ENCODE measurements around the gene INHBB. TPM values are rescaled to one million over a fixed set of nuclear protein-coding genes. Genes with fewer than 3 reads are reported as not detected.

Gene INHBB
- total and polyA plus RNA-seq, 8 donors: 0.37 to 7.2 (median 0.89) TPM; not detected in 1

GRCh38 chr2:120368086-120368485, 22.1 kb downstream of the INHBB start:
- TF ChIP-seq EP300 (IDR thresholded peaks at IDR 0.05) (no peak), POLR2AphosphoS5 (IDR thresholded peaks at IDR 0.05) (no peak), POLR2A (IDR thresholded peaks at IDR 0.05) (no peak), CTCF (IDR thresholded peaks at IDR 0.05) (no peak)
- H3K4me1 ChIP-seq: no peaks in the 10 kb centered on the region
- DNase-seq: no peak
- WGBS, 5 donors: 64 to 77% (median 74%) methylated on average over 3 of the region's 3 CpGs
- H3K9me3 ChIP-seq: no peaks in the 10 kb centered on the region
- intact Hi-C loops (cut with DNase I; ENCODE audit: low total_unique reads): no loop called here
- no peak overlapping the region for H3K27ac ChIP-seq
- H3K4me3 ChIP-seq: no peak overlapping the region
- no peaks in the 10 kb centered on the region for H3K36me3 ChIP-seq
- no peaks in the 10 kb centered on the region for H3K27me3 ChIP-seq

GRCh38 chr2:120369250-120369649, 23.3 kb downstream of the INHBB start:
- no peak for DNase-seq
- intact Hi-C loops (cut with DNase I; ENCODE audit: low total_unique reads): no loop called here
- peaks cover 0 to 6% (median 0%) of the 10 kb centered on the region in 3 donors for H3K27me3 ChIP-seq
- no peak overlapping the region for H3K4me3 ChIP-seq
- no peaks in the 10 kb centered on the region for H3K4me1 ChIP-seq
- no peaks in the 10 kb centered on the region for H3K9me3 ChIP-seq
- 83 to 91% (median 86%) methylated on average over 4 of the region's 4 CpGs for WGBS, 5 donors
- H3K36me3 ChIP-seq: no peaks in the 10 kb centered on the region
- no peak overlapping the region for H3K27ac ChIP-seq
- TF ChIP-seq CTCF (IDR thresholded peaks at IDR 0.05) (no peak), POLR2A (IDR thresholded peaks at IDR 0.05) (no peak), EP300 (IDR thresholded peaks at IDR 0.05) (no peak), POLR2AphosphoS5 (IDR thresholded peaks at IDR 0.05) (no peak)

GRCh38 chr2:120371969-120372625, 26.2 kb downstream of the INHBB start:
- H3K27ac ChIP-seq: no peak overlapping the region
- H3K27me3 ChIP-seq: peaks cover 0 to 27% (median 0%) of the 10 kb centered on the region in 3 donors
- intact Hi-C loops (cut with DNase I; ENCODE audit: low total_unique reads): no loop called here
- H3K4me1 ChIP-seq: no peaks in the 10 kb centered on the region
- no peak for DNase-seq
- WGBS, 5 donors: 59 to 66% (median 64%) methylated on average over 12 to 16 of the region's 16 CpGs
- H3K36me3 ChIP-seq: no peaks in the 10 kb centered on the region
- no peak for TF ChIP-seq POLR2AphosphoS5 (IDR thresholded peaks at IDR 0.05)
- TF ChIP-seq EP300 (IDR thresholded peaks at IDR 0.05): no peak
- no peak for TF ChIP-seq POLR2A (IDR thresholded peaks at IDR 0.05)
- TF ChIP-seq CTCF (IDR thresholded peaks at IDR 0.05): no peak
- no peaks in the 10 kb centered on the region for H3K9me3 ChIP-seq
- no peak overlapping the region for H3K4me3 ChIP-seq

DNA sequence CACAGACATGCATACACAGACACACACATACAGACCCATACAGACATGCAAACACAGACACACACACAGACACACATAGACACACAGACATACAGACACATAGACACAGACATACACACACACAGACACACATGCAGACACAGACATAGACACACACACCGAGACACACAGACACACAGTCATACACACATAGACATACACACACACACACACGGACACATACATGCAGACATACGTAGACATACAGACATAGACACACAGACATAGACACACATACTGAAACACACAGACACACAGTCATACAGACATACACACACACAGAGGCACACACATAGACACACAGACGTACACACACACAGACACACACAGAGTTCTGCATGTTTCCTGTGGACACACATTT, 26.9 kb downstream of the INHBB start:
- H3K36me3 ChIP-seq: no peaks in the 10 kb centered on the region
- intact Hi-C loops (cut with DNase I; ENCODE audit: low total_unique reads): no loop called here
- no peak for DNase-seq
- H3K27me3 ChIP-seq: peaks cover 0 to 34% (median 0%) of the 10 kb centered on the region in 3 donors
- no peak for TF ChIP-seq POLR2A (IDR thresholded peaks at IDR 0.05)
- TF ChIP-seq POLR2AphosphoS5 (IDR thresholded peaks at IDR 0.05): no peak
- TF ChIP-seq CTCF (IDR thresholded peaks at IDR 0.05): no peak
- TF ChIP-seq EP300 (IDR thresholded peaks at IDR 0.05): no peak
- H3K9me3 ChIP-seq: no peaks in the 10 kb centered on the region
- H3K4me3 ChIP-seq: no peak overlapping the region
- H3K4me1 ChIP-seq: no peaks in the 10 kb centered on the region
- no peak overlapping the region for H3K27ac ChIP-seq
- WGBS, 5 donors: 92 to 96% (median 95%) methylated on average over 4 of the region's 4 CpGs

Data from stomach (tissue), 9 donors.